ENCODE results near the gene CBS. TPM values are rescaled to one million over a fixed set of nuclear protein-coding genes. Genes with fewer than 3 reads are reported as not detected.

The CBS gene
- total RNA-seq, 1 donor: 26.1 TPM

- Histone ChIP-seq H3K4me2 (ENCODE audit: insufficient read depth, low read length) (no peak overlapping the region), H3K36me3 (ENCODE audit: insufficient read depth, low read length) (peaks cover 25% of the 10 kb centered on the region), H3K27ac (ENCODE audit: low read depth, low read length) (no peak overlapping the region), H3K27me3 (ENCODE audit: insufficient read depth, low read length) (no peaks in the 10 kb centered on the region), H2AFZ (ENCODE audit: low read length) (no peak overlapping the region), H4K20me1 (ENCODE audit: insufficient read depth, low read length) (no peaks in the 10 kb centered on the region), H3K4me1 (ENCODE audit: insufficient read depth, low read length) (no peaks in the 10 kb centered on the region), H3K79me2 (ENCODE audit: insufficient read depth, low read length) (no peaks in the 10 kb centered on the region), H3K9me3 (ENCODE audit: low read depth, low read length) (no peaks in the 10 kb centered on the region), H3K4me3 (ENCODE audit: insufficient read depth, low read length) (no peak overlapping the region)
- DNase-seq (ENCODE audit: insufficient read length, low spot score, missing footprints): no peak
- TF ChIP-seq CTCF (IDR thresholded peaks at IDR 0.05; ENCODE audit: extremely low read depth, low read depth, low read length): no peak
Observed at GRCh38 chr21:43021756-43022600, 53.7 kb downstream of the CBS start.

GRCh38 chr21:43021191-43021590, 54.4 kb downstream of the CBS start:
- H3K4me3 ChIP-seq (ENCODE audit: insufficient read depth, low read length): no peak overlapping the region
- no peak for DNase-seq (ENCODE audit: insufficient read length, low spot score, missing footprints)
- no peaks in the 10 kb centered on the region for H4K20me1 ChIP-seq (ENCODE audit: insufficient read depth, low read length)
- H3K4me1 ChIP-seq (ENCODE audit: insufficient read depth, low read length): no peaks in the 10 kb centered on the region
- H3K27ac ChIP-seq (ENCODE audit: low read depth, low read length): no peak overlapping the region
- H3K36me3 ChIP-seq (ENCODE audit: insufficient read depth, low read length): peaks cover 29% of the 10 kb centered on the region
- no peak overlapping the region for H3K4me2 ChIP-seq (ENCODE audit: insufficient read depth, low read length)
- no peaks in the 10 kb centered on the region for H3K9me3 ChIP-seq (ENCODE audit: low read depth, low read length)
- no peaks in the 10 kb centered on the region for H3K79me2 ChIP-seq (ENCODE audit: insufficient read depth, low read length)
- TF ChIP-seq CTCF (IDR thresholded peaks at IDR 0.05; ENCODE audit: extremely low read depth, low read depth, low read length): no peak
- H3K27me3 ChIP-seq (ENCODE audit: insufficient read depth, low read length): no peaks in the 10 kb centered on the region
- no peak overlapping the region for H2AFZ ChIP-seq (ENCODE audit: low read length)

- peaks cover 33% of the 10 kb centered on the region for H3K36me3 ChIP-seq (ENCODE audit: insufficient read depth, low read length)
- H3K27me3 ChIP-seq (ENCODE audit: insufficient read depth, low read length): no peaks in the 10 kb centered on the region
- no peaks in the 10 kb centered on the region for H3K79me2 ChIP-seq (ENCODE audit: insufficient read depth, low read length)
- H3K4me2 ChIP-seq (ENCODE audit: insufficient read depth, low read length): no peak overlapping the region
- H4K20me1 ChIP-seq (ENCODE audit: insufficient read depth, low read length): no peaks in the 10 kb centered on the region
- no peaks in the 10 kb centered on the region for H3K9me3 ChIP-seq (ENCODE audit: low read depth, low read length)
- H3K27ac ChIP-seq (ENCODE audit: low read depth, low read length): no peak overlapping the region
- no peak overlapping the region for H3K4me3 ChIP-seq (ENCODE audit: insufficient read depth, low read length)
- no peak for DNase-seq (ENCODE audit: insufficient read length, low spot score, missing footprints)
- H2AFZ ChIP-seq (ENCODE audit: low read length): no peak overlapping the region
- no peak for TF ChIP-seq CTCF (IDR thresholded peaks at IDR 0.05; ENCODE audit: extremely low read depth, low read depth, low read length)
- no peaks in the 10 kb centered on the region for H3K4me1 ChIP-seq (ENCODE audit: insufficient read depth, low read length)
Observed at GRCh38 chr21:43020771-43021170, 54.9 kb downstream of the CBS start.

- Histone ChIP-seq H4K20me1 (ENCODE audit: insufficient read depth, low read length) (no peaks in the 10 kb centered on the region), H3K36me3 (ENCODE audit: insufficient read depth, low read length) (peaks cover 33% of the 10 kb centered on the region), H3K4me3 (ENCODE audit: insufficient read depth, low read length) (no peak overlapping the region), H2AFZ (ENCODE audit: low read length) (no peak overlapping the region), H3K4me2 (ENCODE audit: insufficient read depth, low read length) (no peak overlapping the region), H3K27me3 (ENCODE audit: insufficient read depth, low read length) (no peaks in the 10 kb centered on the region), H3K79me2 (ENCODE audit: insufficient read depth, low read length) (no peaks in the 10 kb centered on the region), H3K27ac (ENCODE audit: low read depth, low read length) (no peak overlapping the region), H3K4me1 (ENCODE audit: insufficient read depth, low read length) (no peaks in the 10 kb centered on the region), H3K9me3 (ENCODE audit: low read depth, low read length) (no peaks in the 10 kb centered on the region)
- no peak for TF ChIP-seq CTCF (IDR thresholded peaks at IDR 0.05; ENCODE audit: extremely low read depth, low read depth, low read length)
- no peak for DNase-seq (ENCODE audit: insufficient read length, low spot score, missing footprints)
Observed at GRCh38 chr21:43020177-43020576, 55.5 kb downstream of the CBS start.
